PC-9 (cell line): ENCODE measurements around the gene PDE7B.

Experiments
- EZH2 ChIP-seq: fragments of 200-600 bp; sonication (generic); IDR thresholded peaks from 2 replicates; pipeline ENCODE4 v1.8.0; 2017; ENCODE audit warnings: antibody characterized with exemption, low read depth
- TF ChIP-seq, protein P1 (sequence below): fragments of 200-600 bp; sonication (generic); conservative IDR thresholded peaks from 2 replicates; pipeline ENCODE4 v1.6.1; 2017; ENCODE audit warnings: mixed run types, antibody characterized with exemption, mild to moderate bottlenecking, moderate library complexity

DNA sequence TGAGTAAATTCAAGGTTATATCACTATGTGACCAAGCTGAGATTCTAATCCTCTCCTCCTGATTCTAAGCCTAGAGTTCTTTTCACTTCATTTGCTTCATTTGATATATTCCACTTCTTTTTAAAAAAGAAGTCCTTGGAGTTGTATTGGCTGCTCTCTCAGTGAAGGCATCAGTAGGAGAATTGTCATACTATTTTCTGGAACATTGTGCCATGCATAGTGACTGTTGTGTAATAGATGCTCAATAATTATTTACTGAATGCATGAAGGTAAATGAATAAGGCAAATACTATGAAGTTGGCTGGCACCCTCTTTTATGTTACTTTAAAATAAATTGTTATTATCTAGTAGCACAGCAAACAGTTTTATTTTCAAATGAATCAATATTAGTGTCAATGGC, 209.3 kb downstream of the PDE7B start:
- TF ChIP-seq EZH2 = no peak
- TF ChIP-seq, protein P1, sequence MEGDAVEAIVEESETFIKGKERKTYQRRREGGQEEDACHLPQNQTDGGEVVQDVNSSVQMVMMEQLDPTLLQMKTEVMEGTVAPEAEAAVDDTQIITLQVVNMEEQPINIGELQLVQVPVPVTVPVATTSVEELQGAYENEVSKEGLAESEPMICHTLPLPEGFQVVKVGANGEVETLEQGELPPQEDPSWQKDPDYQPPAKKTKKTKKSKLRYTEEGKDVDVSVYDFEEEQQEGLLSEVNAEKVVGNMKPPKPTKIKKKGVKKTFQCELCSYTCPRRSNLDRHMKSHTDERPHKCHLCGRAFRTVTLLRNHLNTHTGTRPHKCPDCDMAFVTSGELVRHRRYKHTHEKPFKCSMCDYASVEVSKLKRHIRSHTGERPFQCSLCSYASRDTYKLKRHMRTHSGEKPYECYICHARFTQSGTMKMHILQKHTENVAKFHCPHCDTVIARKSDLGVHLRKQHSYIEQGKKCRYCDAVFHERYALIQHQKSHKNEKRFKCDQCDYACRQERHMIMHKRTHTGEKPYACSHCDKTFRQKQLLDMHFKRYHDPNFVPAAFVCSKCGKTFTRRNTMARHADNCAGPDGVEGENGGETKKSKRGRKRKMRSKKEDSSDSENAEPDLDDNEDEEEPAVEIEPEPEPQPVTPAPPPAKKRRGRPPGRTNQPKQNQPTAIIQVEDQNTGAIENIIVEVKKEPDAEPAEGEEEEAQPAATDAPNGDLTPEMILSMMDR = no peak
